ENCODE results near the gene CDH13.

Gene CDH13

GRCh38 chr16:82782715-82783251, 156.0 kb downstream of the CDH13 start:
- Histone ChIP-seq H3K27ac (ENCODE audit: low read depth, low read length, severe bottlenecking) (no peak overlapping the region), H3K9me3 (ENCODE audit: control insufficient read depth, low read length) (no peaks in the 10 kb centered on the region), H3K36me3 (ENCODE audit: control insufficient read depth, insufficient read depth, low read length) (peaks cover 22% of the 10 kb centered on the region), H3K4me3 (ENCODE audit: extremely low read depth, insufficient read depth, low read length, poor library complexity, severe bottlenecking) (no peak overlapping the region), H3K4me1 (ENCODE audit: control insufficient read depth, insufficient read depth, low read length, poor library complexity, severe bottlenecking) (no peaks in the 10 kb centered on the region)
- 65 to 81% methylated on average over 7 to 9 of the region's 11 CpGs for WGBS, 2 experiments (ENCODE audit: insufficient coverage in 2 of 2)

- WGBS, 2 experiments (ENCODE audit: insufficient coverage in 2 of 2): 40 to 62% methylated on average over 2 to 5 of the region's 8 CpGs
- no peak overlapping the region for H3K27ac ChIP-seq (ENCODE audit: low read depth, low read length, severe bottlenecking)
- peaks cover 34% of the 10 kb centered on the region for H3K36me3 ChIP-seq (ENCODE audit: control insufficient read depth, insufficient read depth, low read length)
- no peaks in the 10 kb centered on the region for H3K4me1 ChIP-seq (ENCODE audit: control insufficient read depth, insufficient read depth, low read length, poor library complexity, severe bottlenecking)
- no peaks in the 10 kb centered on the region for H3K9me3 ChIP-seq (ENCODE audit: control insufficient read depth, low read length)
- H3K4me3 ChIP-seq (ENCODE audit: extremely low read depth, insufficient read depth, low read length, poor library complexity, severe bottlenecking): no peak overlapping the region
Measured at GRCh38 chr16:82783933-82784572, 157.3 kb downstream of the CDH13 start.

- Histone ChIP-seq H3K4me1 (ENCODE audit: control insufficient read depth, insufficient read depth, low read length, poor library complexity, severe bottlenecking) (no peaks in the 10 kb centered on the region), H3K9me3 (ENCODE audit: control insufficient read depth, low read length) (no peaks in the 10 kb centered on the region), H3K27ac (ENCODE audit: low read depth, low read length, severe bottlenecking) (no peak overlapping the region), H3K36me3 (ENCODE audit: control insufficient read depth, insufficient read depth, low read length) (peaks cover 40% of the 10 kb centered on the region), H3K4me3 (ENCODE audit: extremely low read depth, insufficient read depth, low read length, poor library complexity, severe bottlenecking) (no peak overlapping the region)
- WGBS, 2 experiments (ENCODE audit: insufficient coverage in 2 of 2): 91 to 100% methylated on average over 3 of the region's 3 CpGs
Measured at GRCh38 chr16:82784573-82784968, 157.8 kb downstream of the CDH13 start.

GRCh38 chr16:82788225-82788624, 161.5 kb downstream of the CDH13 start:
- Histone ChIP-seq H3K27ac (ENCODE audit: low read depth, low read length, severe bottlenecking) (no peak overlapping the region), H3K4me1 (ENCODE audit: control insufficient read depth, insufficient read depth, low read length, poor library complexity, severe bottlenecking) (no peaks in the 10 kb centered on the region), H3K9me3 (ENCODE audit: control insufficient read depth, low read length) (no peaks in the 10 kb centered on the region), H3K4me3 (ENCODE audit: extremely low read depth, insufficient read depth, low read length, poor library complexity, severe bottlenecking) (no peak overlapping the region), H3K36me3 (ENCODE audit: control insufficient read depth, insufficient read depth, low read length) (peaks cover 63% of the 10 kb centered on the region)
- WGBS, 2 experiments (ENCODE audit: insufficient coverage in 2 of 2): 91 to 92% methylated on average over 4 to 5 of the region's 7 CpGs

- Histone ChIP-seq H3K4me1 (ENCODE audit: control insufficient read depth, insufficient read depth, low read length, poor library complexity, severe bottlenecking) (no peaks in the 10 kb centered on the region), H3K9me3 (ENCODE audit: control insufficient read depth, low read length) (no peaks in the 10 kb centered on the region), H3K4me3 (ENCODE audit: extremely low read depth, insufficient read depth, low read length, poor library complexity, severe bottlenecking) (no peak overlapping the region), H3K36me3 (ENCODE audit: control insufficient read depth, insufficient read depth, low read length) (peaks cover 57% of the 10 kb centered on the region), H3K27ac (ENCODE audit: low read depth, low read length, severe bottlenecking) (no peak overlapping the region)
- WGBS, 2 experiments (ENCODE audit: insufficient coverage in 2 of 2): 62% methylated on average over 2 of the region's 4 CpGs; no CpG with 5 or more reads in 1 of the 2 experiments
Measured at GRCh38 chr16:82788919-82789318, 162.2 kb downstream of the CDH13 start.

GRCh38 chr16:82792693-82793092, 165.9 kb downstream of the CDH13 start:
- H3K4me1 ChIP-seq (ENCODE audit: control insufficient read depth, insufficient read depth, low read length, poor library complexity, severe bottlenecking): no peaks in the 10 kb centered on the region
- no peak overlapping the region for H3K27ac ChIP-seq (ENCODE audit: low read depth, low read length, severe bottlenecking)
- H3K4me3 ChIP-seq (ENCODE audit: extremely low read depth, insufficient read depth, low read length, poor library complexity, severe bottlenecking): no peak overlapping the region
- WGBS, 2 experiments (ENCODE audit: insufficient coverage in 2 of 2): 86 to 100% methylated on average over 6 of the region's 6 CpGs
- no peaks in the 10 kb centered on the region for H3K9me3 ChIP-seq (ENCODE audit: control insufficient read depth, low read length)
- H3K36me3 ChIP-seq (ENCODE audit: control insufficient read depth, insufficient read depth, low read length): peaks cover 61% of the 10 kb centered on the region

GRCh38 chr16:82793528-82794245, 166.9 kb downstream of the CDH13 start:
- no peaks in the 10 kb centered on the region for H3K9me3 ChIP-seq (ENCODE audit: control insufficient read depth, low read length)
- 83 to 95% methylated on average over 2 to 3 of the region's 10 CpGs for WGBS, 2 experiments (ENCODE audit: insufficient coverage in 2 of 2)
- peaks cover 55% of the 10 kb centered on the region for H3K36me3 ChIP-seq (ENCODE audit: control insufficient read depth, insufficient read depth, low read length)
- H3K27ac ChIP-seq (ENCODE audit: low read depth, low read length, severe bottlenecking): no peak overlapping the region
- H3K4me3 ChIP-seq (ENCODE audit: extremely low read depth, insufficient read depth, low read length, poor library complexity, severe bottlenecking): no peak overlapping the region
- no peaks in the 10 kb centered on the region for H3K4me1 ChIP-seq (ENCODE audit: control insufficient read depth, insufficient read depth, low read length, poor library complexity, severe bottlenecking)

- WGBS, 2 experiments (ENCODE audit: insufficient coverage in 2 of 2): 87 to 95% methylated on average over 3 of the region's 3 CpGs
- Histone ChIP-seq H3K4me3 (ENCODE audit: extremely low read depth, insufficient read depth, low read length, poor library complexity, severe bottlenecking) (no peak overlapping the region), H3K36me3 (ENCODE audit: control insufficient read depth, insufficient read depth, low read length) (peaks cover 45% of the 10 kb centered on the region), H3K27ac (ENCODE audit: low read depth, low read length, severe bottlenecking) (no peak overlapping the region), H3K9me3 (ENCODE audit: control insufficient read depth, low read length) (no peaks in the 10 kb centered on the region), H3K4me1 (ENCODE audit: control insufficient read depth, insufficient read depth, low read length, poor library complexity, severe bottlenecking) (no peaks in the 10 kb centered on the region)
Measured at GRCh38 chr16:82796047-82796446, 169.3 kb downstream of the CDH13 start.

- 100% methylated on average over 1 of the region's 4 CpGs for WGBS, 2 experiments (ENCODE audit: insufficient coverage in 2 of 2)
Measured at GRCh38 chr16:82801361-82801760, 174.6 kb downstream of the CDH13 start.

GRCh38 chr16:82805866-82806265, 179.1 kb downstream of the CDH13 start:
- 86 to 100% methylated on average over 1 of the region's 1 CpG for WGBS, 2 experiments (ENCODE audit: insufficient coverage in 2 of 2)
- Histone ChIP-seq H3K27ac (ENCODE audit: low read depth, low read length, severe bottlenecking) (no peak overlapping the region), H3K9me3 (ENCODE audit: control insufficient read depth, low read length) (no peaks in the 10 kb centered on the region), H3K4me3 (ENCODE audit: extremely low read depth, insufficient read depth, low read length, poor library complexity, severe bottlenecking) (no peak overlapping the region), H3K4me1 (ENCODE audit: control insufficient read depth, insufficient read depth, low read length, poor library complexity, severe bottlenecking) (peaks cover 6% of the 10 kb centered on the region), H3K36me3 (ENCODE audit: control insufficient read depth, insufficient read depth, low read length) (peaks cover 9% of the 10 kb centered on the region)

More at GRCh38 chr16:82801361-82801760, 174.6 kb downstream of the CDH13 start:
- Histone ChIP-seq H3K9me3 (ENCODE audit: control insufficient read depth, low read length) (no peaks in the 10 kb centered on the region), H3K4me3 (ENCODE audit: extremely low read depth, insufficient read depth, low read length, poor library complexity, severe bottlenecking) (no peak overlapping the region), H3K36me3 (ENCODE audit: control insufficient read depth, insufficient read depth, low read length) (peaks cover 17% of the 10 kb centered on the region), H3K27ac (ENCODE audit: low read depth, low read length, severe bottlenecking) (no peak overlapping the region), H3K4me1 (ENCODE audit: control insufficient read depth, insufficient read depth, low read length, poor library complexity, severe bottlenecking) (peaks cover under 1% of the 10 kb centered on the region)

GRCh38 chr16:82807311-82807710, 180.5 kb downstream of the CDH13 start:
- Histone ChIP-seq H3K27ac (ENCODE audit: low read depth, low read length, severe bottlenecking) (no peak overlapping the region), H3K9me3 (ENCODE audit: control insufficient read depth, low read length) (no peaks in the 10 kb centered on the region), H3K4me3 (ENCODE audit: extremely low read depth, insufficient read depth, low read length, poor library complexity, severe bottlenecking) (no peak overlapping the region), H3K36me3 (ENCODE audit: control insufficient read depth, insufficient read depth, low read length) (peaks cover 9% of the 10 kb centered on the region), H3K4me1 (ENCODE audit: control insufficient read depth, insufficient read depth, low read length, poor library complexity, severe bottlenecking) (peaks cover 6% of the 10 kb centered on the region)
- 83 to 93% methylated on average over 2 to 3 of the region's 3 CpGs for WGBS, 2 experiments (ENCODE audit: insufficient coverage in 2 of 2)
